NOMO-1 (cell line): ENCODE results near the gene AUTS2.

Experiments
- DNase-seq, 2 experiments: peaks; one replicate each; lab custom pipeline; 2025; ENCODE audit not compliant: unreplicated experiment in 2 of 2; lab: John Stamatoyannopoulos, UW

AUTS2 gene

GRCh38 chr7:69962186-69963065 is 364.2 kb downstream of the AUTS2 start:
- DNase-seq, result no peak

GRCh38 chr7:69963393-69963792 is 365.1 kb downstream of the AUTS2 start:
- DNase-seq, result no peak

- no peak for DNase-seq
These were observed 368.7 kb downstream of the AUTS2 start for GRCh38 chr7:69966766-69967591.

GRCh38 chr7:69967689-69968450 is 369.6 kb downstream of the AUTS2 start:
- DNase-seq, result no peak

- no peak for DNase-seq
These were observed 370.8 kb downstream of the AUTS2 start for GRCh38 chr7:69968969-69969556.

GRCh38 chr7:69981646-69982045 is 383.4 kb downstream of the AUTS2 start:
- no peak for DNase-seq

GRCh38 chr7:69982197-69982596 is 383.9 kb downstream of the AUTS2 start:
- DNase-seq, result no peak

- DNase-seq, result no peak
These were observed 391.3 kb downstream of the AUTS2 start for GRCh38 chr7:69989551-69989950.

- no peak for DNase-seq
These were observed 394.7 kb downstream of the AUTS2 start for GRCh38 chr7:69992938-69993337.

GRCh38 chr7:69994218-69994617 is 395.9 kb downstream of the AUTS2 start:
- DNase-seq, result no peak

GRCh38 chr7:69994886-69995542 is 396.7 kb downstream of the AUTS2 start:
- no peak for DNase-seq

- no peak for DNase-seq
These were observed 397.8 kb downstream of the AUTS2 start for GRCh38 chr7:69996121-69996520.

- DNase-seq, result no peak
These were observed 402.6 kb downstream of the AUTS2 start for GRCh38 chr7:70000737-70001348.

- no peak for DNase-seq
These were observed 407.2 kb downstream of the AUTS2 start for GRCh38 chr7:70005480-70005879.

- DNase-seq, result no peak
These were observed 407.6 kb downstream of the AUTS2 start for GRCh38 chr7:70005891-70006260.

GRCh38 chr7:70006261-70006920 is 408.1 kb downstream of the AUTS2 start:
- DNase-seq, result peak in 1 of 2 experiments; percentile 8

GRCh38 chr7:70008466-70008865 is 410.2 kb downstream of the AUTS2 start:
- no peak for DNase-seq

- no peak for DNase-seq
These were observed 416.4 kb downstream of the AUTS2 start for GRCh38 chr7:70014472-70015177.

GRCh38 chr7:70015353-70015752 is 417.1 kb downstream of the AUTS2 start:
- no peak for DNase-seq
